Measurements from ENCODE around the gene BAG3.
"Not testable (repeated sequence)": the region's sequence is repeated elsewhere in the genome, so short reads cannot be mapped to it uniquely, and the experiment has no call there.

The BAG3 gene

DNA sequence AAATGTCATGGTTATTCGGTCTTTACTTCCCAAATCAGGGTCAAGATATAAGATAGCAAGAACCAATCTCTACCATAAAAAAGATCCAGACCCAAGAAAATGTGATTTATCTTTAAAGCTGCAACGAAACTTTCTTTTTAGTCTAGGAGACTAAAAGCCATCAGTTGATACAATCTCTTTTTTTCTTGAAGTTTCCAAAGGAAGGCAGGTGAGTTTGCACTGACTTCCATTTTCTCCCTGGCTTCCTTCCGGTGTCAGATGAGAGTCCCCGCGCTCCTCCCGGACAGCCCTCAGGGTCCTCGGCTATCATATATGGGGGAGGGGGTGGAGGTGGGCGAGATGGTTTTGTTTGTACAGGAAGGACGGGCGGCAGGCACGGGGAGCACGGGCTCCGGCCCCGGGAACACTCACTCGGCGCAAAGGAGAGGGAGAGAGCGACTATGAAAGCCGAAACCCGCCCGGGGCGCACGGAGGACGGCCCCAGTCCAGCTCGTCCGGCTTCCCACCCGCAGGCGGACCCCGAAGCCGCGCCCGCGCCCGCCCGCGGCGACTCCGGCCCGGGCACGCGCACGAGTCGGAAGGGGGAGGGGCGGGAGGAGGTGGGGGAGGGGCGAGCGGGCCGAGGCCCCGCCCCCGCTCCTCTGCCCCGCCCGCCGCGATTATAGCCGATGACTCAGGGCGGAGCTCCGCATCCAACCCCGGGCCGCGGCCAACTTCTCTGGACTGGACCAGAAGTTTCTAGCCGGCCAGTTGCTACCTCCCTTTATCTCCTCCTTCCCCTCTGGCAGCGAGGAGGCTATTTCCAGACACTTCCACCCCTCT, at the start of gene BAG3:
BAG3 (plus strand) TSS at position 689 of the 822 bp plus-strand sequence. CDS start 296 bp downstream, outside the sequence.
- DNase-seq = no peak

DNA sequence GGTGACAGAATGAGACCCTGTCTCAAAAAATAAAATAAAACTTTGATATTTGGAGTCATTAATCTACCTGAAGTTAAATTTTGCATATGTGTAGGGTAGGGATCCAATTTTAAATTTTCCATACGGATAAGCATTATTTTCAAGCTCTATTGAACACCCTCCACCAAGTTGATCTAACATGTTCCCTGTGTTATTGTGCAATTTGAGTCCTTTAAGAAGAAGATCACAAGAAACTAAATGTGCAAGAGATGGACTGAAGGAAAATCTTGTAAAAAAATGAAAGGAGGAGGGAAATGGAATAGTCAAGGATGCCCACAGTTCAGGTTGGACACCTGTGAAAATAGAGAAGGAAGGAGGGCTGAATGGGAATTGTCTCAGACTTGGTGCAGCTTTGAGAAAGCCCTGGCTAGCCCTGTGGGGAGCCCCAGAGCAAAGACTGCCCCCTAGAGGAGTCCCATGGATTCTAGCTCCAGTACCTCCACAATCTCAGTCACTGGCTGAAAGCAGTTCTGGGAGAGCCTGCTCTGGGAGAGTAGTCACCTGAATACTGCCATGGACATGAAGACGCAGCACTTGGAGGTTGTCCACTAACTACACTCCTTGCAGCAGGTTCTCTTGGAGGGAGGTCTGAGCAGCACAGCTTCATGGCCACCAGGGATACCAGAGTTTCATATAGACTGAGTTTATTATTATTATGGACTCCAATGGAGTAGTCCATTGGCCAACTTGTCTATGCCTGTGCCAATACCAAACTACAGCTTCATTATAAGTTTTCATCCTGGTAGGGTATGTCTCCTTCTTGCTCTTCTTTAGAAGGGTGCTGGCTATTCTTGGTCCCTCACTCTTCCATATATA, 48.7 kb upstream of the BAG3 start:
- no peak for DNase-seq

- DNase-seq = no peak
Observed at GRCh38 chr10:119604468-119604867, 46.7 kb upstream of the BAG3 start.

DNA sequence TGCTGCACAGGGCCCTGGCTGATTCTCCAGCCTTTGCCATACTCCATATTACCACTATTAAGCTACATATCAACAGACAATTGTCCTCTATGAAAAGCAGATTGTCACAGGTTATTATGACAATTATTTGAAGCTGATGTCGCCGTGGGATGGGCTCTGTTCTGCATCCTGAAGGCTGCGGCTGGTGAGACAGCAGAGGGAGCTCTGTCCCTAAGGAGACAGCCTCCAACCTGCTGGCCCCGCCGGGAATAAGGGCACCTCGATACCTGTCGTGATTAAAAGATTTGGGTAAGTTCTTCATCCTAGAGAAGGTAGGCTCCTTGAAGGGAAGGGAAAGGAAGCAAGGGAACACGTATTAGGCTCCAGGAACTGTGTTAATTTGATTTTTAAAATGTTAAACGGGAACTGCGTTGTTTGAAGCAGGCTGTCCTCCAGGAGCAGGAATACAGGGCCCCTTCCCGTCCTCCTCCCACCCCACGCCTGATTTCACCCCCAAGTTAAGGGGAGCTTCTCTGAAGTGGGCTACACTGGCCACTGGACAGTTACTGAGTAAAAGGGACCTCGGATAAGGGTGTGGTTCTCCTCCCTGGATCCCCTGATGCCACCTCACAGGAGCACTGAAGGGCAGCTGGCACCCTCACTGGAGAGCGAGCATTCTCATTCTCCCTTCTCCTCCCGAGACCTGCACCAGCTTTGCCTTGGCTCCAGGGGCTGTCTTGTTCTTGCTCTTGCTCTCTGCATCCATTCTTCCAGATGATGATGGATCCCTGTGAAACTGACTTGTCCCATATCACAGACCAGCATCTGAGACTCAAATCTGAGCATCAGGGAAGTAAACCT, 42.6 kb upstream of the BAG3 start:
- no peak for DNase-seq

GRCh38 chr10:119609516-119609915, 41.7 kb upstream of the BAG3 start:
- no peak for DNase-seq

DNA sequence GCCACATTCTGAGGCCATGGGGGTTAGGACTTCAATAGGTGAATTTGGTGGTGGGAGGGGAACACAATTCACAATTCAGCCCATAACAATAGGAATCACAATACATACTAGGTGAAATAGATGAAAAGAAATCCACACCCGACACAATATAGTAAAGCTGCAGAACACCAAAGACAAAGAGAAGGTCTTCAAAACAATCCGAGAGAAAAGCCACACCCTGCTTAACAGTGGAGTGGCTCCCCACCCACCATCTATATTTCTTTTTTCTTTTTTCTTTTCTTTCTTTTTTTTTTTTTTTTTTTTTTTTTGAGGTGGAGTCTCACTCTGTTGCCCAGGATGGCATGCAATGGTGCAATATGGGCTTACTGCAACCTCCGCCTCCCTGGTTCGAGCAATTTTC, 39.7 kb upstream of the BAG3 start:
- DNase-seq = no peak

DNA sequence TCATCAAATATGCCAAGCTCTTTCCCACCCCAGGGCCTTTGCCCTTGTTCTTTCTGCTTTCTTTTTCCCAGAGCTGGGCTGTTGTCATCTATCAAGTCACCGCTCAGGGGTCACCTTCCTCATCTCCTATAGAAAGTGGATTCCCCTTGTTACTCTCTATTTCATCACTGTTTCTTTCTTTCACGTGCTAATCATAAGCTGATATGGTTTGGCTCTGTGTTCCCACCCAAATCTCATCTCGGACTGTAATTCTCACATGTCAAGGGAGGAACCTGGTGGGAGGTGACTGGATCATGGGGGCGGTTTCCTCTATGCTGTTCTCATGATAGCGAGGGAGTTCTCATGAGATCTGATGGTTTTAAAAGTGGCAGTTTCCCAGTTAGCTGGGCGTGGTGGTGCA, 37.4 kb upstream of the BAG3 start:
- DNase-seq = no peak

DNA sequence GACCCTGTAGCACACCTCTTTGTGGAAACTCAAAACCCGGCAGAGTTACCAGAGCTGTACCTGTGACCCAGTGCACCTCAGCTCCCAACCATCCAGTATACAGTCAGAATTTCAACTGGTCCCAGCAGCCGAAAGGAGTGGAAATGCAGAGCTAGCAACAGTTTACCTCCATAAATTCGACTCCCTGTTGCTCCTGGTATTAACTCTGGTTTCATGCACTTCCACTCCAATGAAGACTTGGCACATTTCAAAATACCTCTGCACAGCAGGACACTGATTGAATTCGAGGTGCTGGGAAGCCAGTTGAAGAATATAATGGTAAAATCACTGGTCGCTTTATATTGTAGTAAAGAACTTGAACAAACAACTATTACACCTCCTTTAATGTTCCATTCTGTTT, 36.5 kb upstream of the BAG3 start:
- DNase-seq = no peak

GRCh38 chr10:119616882-119617570, 34.2 kb upstream of the BAG3 start:
- no peak for DNase-seq

- DNase-seq = no peak
Observed at GRCh38 chr10:119619215-119619614, 32.0 kb upstream of the BAG3 start.

GRCh38 chr10:119619811-119620210, 31.4 kb upstream of the BAG3 start:
- not testable (repeated sequence) for DNase-seq

DNA sequence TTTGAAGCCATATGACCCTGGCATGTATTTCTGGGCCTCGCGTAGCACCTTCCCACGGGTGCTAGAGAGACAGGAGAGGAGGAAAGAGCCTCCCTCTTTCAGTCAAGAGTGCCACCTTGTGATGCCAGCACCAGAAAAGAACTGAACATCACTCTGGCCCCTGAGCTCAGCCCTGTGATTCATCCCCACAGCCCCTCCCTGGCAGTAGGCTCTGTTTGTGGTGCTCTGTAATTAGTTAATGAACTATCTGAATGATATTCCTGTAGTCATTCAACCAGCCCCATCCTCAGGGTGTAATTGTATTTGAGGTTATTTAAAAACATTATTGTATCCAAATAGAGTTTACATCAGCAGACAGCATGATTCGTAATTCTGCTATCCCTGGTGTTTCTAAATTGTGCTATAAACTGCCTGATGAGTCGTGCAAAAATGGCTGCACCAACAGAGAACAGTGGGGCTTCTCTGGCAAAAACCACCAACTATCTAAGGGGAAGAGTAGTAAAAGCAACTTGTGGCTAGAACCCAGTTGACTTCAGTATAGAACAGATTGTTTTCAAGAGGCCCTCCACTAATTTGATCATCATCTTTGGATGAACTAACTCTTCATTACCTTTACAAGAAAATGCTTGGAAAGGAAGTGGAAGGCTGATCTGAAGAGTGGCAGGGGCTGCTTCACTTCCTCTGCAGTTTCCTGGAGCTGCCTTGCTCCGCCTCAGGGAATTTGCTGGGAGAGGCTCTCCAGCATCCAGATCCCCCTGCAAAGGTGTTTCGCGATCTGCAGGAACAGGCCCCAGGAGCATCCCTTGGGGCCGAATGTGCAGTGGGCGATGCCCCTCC, 30.7 kb upstream of the BAG3 start:
- DNase-seq = no peak

DNA sequence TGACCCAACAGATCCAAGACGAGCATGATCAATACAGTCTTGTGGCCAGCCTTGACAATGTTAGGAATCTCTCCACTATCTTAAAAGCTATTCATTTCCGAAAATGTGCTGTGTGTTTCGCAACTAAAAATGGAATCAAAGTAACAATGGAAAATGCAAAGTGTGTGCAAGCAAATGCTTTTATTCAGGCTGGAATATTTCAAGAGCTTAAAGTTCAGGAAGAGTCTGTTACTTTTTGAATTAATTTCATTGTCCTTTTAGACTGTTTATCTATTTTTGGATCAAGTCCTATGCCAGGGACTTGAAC, 30.1 kb upstream of the BAG3 start:
- no peak for DNase-seq

DNA sequence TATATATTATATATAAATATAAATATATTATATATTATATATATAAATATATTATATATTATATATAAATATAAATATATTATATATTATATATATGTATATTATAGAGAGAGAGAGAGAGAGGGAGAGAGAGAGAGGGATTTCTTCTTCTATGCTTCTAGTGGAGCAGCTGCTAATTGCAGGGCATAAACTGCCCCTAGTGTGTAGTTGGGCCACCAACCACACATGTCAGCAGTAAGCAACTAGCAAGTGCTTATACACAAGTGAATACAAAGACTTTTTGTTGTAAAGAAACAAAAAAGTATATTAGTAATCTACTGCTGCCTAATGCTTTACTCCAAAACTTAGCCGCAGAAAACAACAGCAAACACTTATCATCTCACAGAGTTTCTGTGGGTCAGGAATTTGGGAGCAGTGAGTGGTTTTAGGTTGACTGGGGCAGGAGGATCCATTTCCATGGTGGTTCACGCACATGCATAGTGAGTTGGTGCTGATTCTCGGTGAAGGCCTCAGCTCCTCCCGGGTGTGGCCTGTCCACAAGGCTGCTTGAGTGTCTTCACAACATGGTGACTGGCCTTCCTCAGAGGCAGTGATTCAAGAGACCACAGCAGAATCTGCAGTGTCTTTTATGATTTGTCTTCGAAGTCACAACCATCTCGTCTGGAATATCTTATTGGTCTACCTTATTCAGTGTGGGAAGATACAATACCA, 25.5 kb upstream of the BAG3 start:
- no peak for DNase-seq

DNA sequence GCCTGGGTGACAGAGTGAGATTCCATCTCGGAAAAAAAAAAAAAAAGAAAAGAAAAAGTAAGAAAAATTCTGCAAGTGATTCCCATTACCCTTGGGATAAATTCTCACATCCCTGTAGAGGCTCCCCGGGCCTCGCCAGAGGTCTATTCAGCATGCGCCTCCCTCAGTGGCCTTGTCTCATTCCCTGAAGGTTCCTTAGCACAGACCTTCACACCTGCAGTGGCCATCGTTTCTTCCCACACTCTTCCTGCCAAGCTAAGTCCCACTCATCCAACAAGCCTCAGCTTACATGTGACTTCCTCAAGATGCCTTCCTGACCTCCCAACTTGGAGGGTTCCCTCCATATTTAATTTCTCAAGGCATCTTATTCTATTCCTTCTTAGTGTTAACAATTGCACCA, 20.9 kb upstream of the BAG3 start:
- DNase-seq = no peak

GRCh38 chr10:119633538-119634218, 17.5 kb upstream of the BAG3 start:
- no peak for DNase-seq

DNA sequence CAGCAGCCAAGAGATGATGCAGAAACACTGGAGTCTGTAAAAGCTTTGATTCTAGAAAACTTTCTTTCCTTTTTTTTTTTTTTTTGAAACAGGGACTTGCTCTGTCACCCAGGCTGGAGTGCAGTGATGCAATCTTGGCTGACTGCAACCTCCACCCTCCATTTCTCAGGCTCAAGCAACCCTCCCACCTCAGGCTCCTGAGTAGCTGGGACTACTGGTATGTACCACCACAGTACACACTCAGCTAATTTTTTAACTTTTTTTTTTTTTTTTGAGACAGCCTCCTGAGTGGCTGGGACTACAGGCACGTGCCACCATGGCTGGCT, 17.0 kb upstream of the BAG3 start:
- no peak for DNase-seq

DNA sequence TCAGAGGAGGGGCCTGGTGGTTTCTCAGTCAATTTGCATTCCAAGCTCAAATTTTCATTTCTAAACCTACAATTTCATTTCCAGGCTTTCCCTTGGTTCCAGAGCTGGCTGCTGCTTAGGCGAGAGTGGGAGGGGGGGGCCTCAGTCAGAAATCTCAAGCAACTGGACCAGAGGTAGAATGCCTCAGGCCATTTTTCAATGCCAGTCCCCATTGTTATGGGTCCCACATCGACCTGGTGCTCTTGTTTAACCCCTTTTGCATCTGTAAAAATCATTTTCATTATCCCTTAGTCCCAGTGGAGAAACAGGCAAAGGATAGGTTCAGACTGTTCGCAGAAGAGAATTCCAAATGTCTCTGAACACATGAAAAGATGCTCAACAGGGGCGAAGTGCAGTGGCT, 13.5 kb upstream of the BAG3 start:
- DNase-seq = no peak

GRCh38 chr10:119638982-119639381, 12.2 kb upstream of the BAG3 start:
- DNase-seq = no peak

DNA sequence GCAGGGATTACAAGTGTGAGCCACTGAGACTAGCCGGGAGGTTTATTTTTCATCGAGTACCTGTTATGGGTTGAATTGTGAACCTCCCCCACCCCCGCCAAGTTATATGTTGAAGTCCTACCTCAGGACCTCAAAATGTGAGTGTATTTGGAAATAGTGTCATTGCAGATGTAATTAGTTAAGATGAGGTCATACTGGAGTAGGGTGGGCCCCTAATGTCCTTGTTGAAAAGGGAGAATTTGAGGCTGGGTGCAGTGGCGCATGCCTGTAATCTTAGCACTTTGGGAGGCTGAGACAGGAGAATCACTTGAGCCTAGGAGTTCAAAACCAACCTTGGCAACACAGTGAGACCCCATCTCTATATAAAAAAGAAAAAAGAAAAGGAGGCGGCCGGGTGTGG, 10.8 kb upstream of the BAG3 start:
- no peak for DNase-seq
